Measurements from ENCODE around the gene MYO3B. TPM values are rescaled to one million over a fixed set of nuclear protein-coding genes. Genes with fewer than 3 reads are reported as not detected.

MYO3B gene
- polyA plus RNA-seq, 1 donor (not counting 4 experiments of a cell fraction or from before 2014, with no cell fraction given), result 4.4 TPM

- TF ChIP-seq, protein P1, sequence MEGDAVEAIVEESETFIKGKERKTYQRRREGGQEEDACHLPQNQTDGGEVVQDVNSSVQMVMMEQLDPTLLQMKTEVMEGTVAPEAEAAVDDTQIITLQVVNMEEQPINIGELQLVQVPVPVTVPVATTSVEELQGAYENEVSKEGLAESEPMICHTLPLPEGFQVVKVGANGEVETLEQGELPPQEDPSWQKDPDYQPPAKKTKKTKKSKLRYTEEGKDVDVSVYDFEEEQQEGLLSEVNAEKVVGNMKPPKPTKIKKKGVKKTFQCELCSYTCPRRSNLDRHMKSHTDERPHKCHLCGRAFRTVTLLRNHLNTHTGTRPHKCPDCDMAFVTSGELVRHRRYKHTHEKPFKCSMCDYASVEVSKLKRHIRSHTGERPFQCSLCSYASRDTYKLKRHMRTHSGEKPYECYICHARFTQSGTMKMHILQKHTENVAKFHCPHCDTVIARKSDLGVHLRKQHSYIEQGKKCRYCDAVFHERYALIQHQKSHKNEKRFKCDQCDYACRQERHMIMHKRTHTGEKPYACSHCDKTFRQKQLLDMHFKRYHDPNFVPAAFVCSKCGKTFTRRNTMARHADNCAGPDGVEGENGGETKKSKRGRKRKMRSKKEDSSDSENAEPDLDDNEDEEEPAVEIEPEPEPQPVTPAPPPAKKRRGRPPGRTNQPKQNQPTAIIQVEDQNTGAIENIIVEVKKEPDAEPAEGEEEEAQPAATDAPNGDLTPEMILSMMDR (optimal IDR thresholded peaks at IDR 0.05 in 1 of 3, IDR thresholded peaks at IDR 0.05 in 1 of 3, conservative IDR thresholded peaks at IDR 0.05 in 1 of 3; ENCODE audit: extremely low read depth in 1 of 3, insufficient read depth in 2 of 3, low read length in 3 of 3), result no peak
- TF ChIP-seq EZH2 (IDR thresholded peaks at IDR 0.05; ENCODE audit: low read length), result no peak
- peak overlapping the region; percentile 55 for H3K27ac ChIP-seq (ENCODE audit: control insufficient read depth, insufficient read depth, low read length)
- H4K20me1 ChIP-seq (ENCODE audit: control insufficient read depth, extremely low read depth, insufficient read depth, low read length), result no peaks in the 10 kb centered on the region
- no peaks in the 10 kb centered on the region for H3K9me1 ChIP-seq (ENCODE audit: control insufficient read depth, extremely low read depth, insufficient read depth, low read length)
- dilution Hi-C loops (cut with MboI; ENCODE audit: extremely low pct_ligation_motif_present, low sequenced_read_pairs), result no loop called here
- H3K4me3 ChIP-seq (ENCODE audit: control insufficient read depth in 2 of 3, extremely low read depth in 1 of 3, insufficient read depth in 2 of 3, low read depth in 1 of 3, low read length in 3 of 3), result no peak overlapping the region
- H3K36me3 ChIP-seq (ENCODE audit: control insufficient read depth in 2 of 2, extremely low read depth in 1 of 2, insufficient read depth in 2 of 2, low read length in 2 of 2), result no peaks in the 10 kb centered on the region
- H3K9me3 ChIP-seq (ENCODE audit: control insufficient read depth, low read depth, low read length), result peaks cover 3% of the 10 kb centered on the region
- H3K4me1 ChIP-seq (ENCODE audit: control insufficient read depth, extremely low read depth, insufficient read depth, low read length), result peaks cover 4% of the 10 kb centered on the region
- H3K79me2 ChIP-seq (ENCODE audit: control insufficient read depth, insufficient read depth, low read length), result no peaks in the 10 kb centered on the region
- H3K9ac ChIP-seq (ENCODE audit: control insufficient read depth, extremely low read depth, insufficient read depth, low read length), result no peak overlapping the region
- no peak overlapping the region for H3K4me2 ChIP-seq (ENCODE audit: control insufficient read depth, extremely low read depth, insufficient read depth, low read depth, low read length)
- no peak for FAIRE-seq
- DNase-seq (ENCODE audit: low read depth, low spot score), result no peak
- no peak overlapping the region for H2AFZ ChIP-seq (ENCODE audit: control insufficient read depth, low read length)
- H3K27me3 ChIP-seq (ENCODE audit: control insufficient read depth, extremely low read depth, insufficient read depth, low read length), result no peaks in the 10 kb centered on the region
Observed at GRCh38 chr2:170320948-170321347, 143.0 kb downstream of the MYO3B start.

- Histone ChIP-seq H3K4me3 (ENCODE audit: control insufficient read depth in 2 of 3, extremely low read depth in 1 of 3, insufficient read depth in 2 of 3, low read depth in 1 of 3, low read length in 3 of 3) (no peak overlapping the region), H2AFZ (ENCODE audit: control insufficient read depth, low read length) (peak overlapping the region; percentile 37), H3K27ac (ENCODE audit: control insufficient read depth, insufficient read depth, low read length) (peak overlapping the region; percentile 55), H3K27me3 (ENCODE audit: control insufficient read depth, extremely low read depth, insufficient read depth, low read length) (no peaks in the 10 kb centered on the region), H3K9ac (ENCODE audit: control insufficient read depth, extremely low read depth, insufficient read depth, low read length) (no peak overlapping the region), H3K4me2 (ENCODE audit: control insufficient read depth, extremely low read depth, insufficient read depth, low read depth, low read length) (no peak overlapping the region), H3K36me3 (ENCODE audit: control insufficient read depth in 2 of 2, extremely low read depth in 1 of 2, insufficient read depth in 2 of 2, low read length in 2 of 2) (no peaks in the 10 kb centered on the region), H4K20me1 (ENCODE audit: control insufficient read depth, extremely low read depth, insufficient read depth, low read length) (no peaks in the 10 kb centered on the region), H3K79me2 (ENCODE audit: control insufficient read depth, insufficient read depth, low read length) (no peaks in the 10 kb centered on the region), H3K9me1 (ENCODE audit: control insufficient read depth, extremely low read depth, insufficient read depth, low read length) (no peaks in the 10 kb centered on the region), H3K4me1 (ENCODE audit: control insufficient read depth, extremely low read depth, insufficient read depth, low read length) (peaks cover 4% of the 10 kb centered on the region), H3K9me3 (ENCODE audit: control insufficient read depth, low read depth, low read length) (peaks cover 3% of the 10 kb centered on the region)
- FAIRE-seq (peak; percentile 20), DNase-seq (ENCODE audit: low read depth, low spot score) (no peak)
- TF ChIP-seq EZH2 (IDR thresholded peaks at IDR 0.05; ENCODE audit: low read length), result no peak
- TF ChIP-seq, protein P1 (optimal IDR thresholded peaks at IDR 0.05 in 1 of 3, IDR thresholded peaks at IDR 0.05 in 1 of 3, conservative IDR thresholded peaks at IDR 0.05 in 1 of 3; ENCODE audit: extremely low read depth in 1 of 3, insufficient read depth in 2 of 3, low read length in 3 of 3), result no peak
- dilution Hi-C loops (cut with MboI; ENCODE audit: extremely low pct_ligation_motif_present, low sequenced_read_pairs), result no loop called here
Observed at GRCh38 chr2:170321526-170321925, 143.6 kb downstream of the MYO3B start.
